ENCODE measurements around the gene UTP18. TPM values are rescaled to one million over a fixed set of nuclear protein-coding genes. Genes with fewer than 3 reads are reported as not detected.
"Not testable (repeated sequence)": the region's sequence is repeated elsewhere in the genome, so short reads cannot be mapped to it uniquely, and the experiment has no call there.

UTP18 gene
- total RNA-seq, 3 donors from 2014 or later (not counting 1 experiment from before 2014, with no cell fraction given) = 33.5 to 40.3 (median 34.6) TPM

- intact Hi-C loops (cut with micrococcal nuclease) = no loop called here
Observed at GRCh38 chr17:51287412-51287811, 27.1 kb downstream of the UTP18 start.

DNA sequence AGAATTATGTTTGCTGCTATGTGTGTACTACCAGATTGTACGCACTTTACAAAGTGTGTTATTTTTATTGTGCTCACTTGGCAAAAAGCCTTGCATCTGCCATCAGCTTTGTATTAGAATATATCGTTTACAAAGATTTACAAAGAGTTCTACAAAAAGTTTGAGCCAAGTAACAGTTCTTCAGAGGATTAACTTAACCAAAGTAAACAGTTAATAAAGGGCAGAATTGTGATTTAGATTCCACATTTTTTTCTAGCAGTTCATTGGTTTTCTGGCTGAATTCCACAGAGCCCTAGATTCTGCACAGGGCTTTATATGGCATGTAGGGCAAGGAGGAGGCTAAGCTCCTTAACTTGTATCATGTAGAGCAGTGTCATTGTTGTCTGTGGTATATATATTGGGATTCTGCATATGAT is 29.4 kb downstream of the UTP18 start:
- H3K4me3 Mint-ChIP-seq = no peak overlapping the region
- H3K36me3 Mint-ChIP-seq = no peaks in the 10 kb centered on the region
- H3K27me3 Mint-ChIP-seq (ENCODE audit: low read depth in 2 of 2) = no peaks in the 10 kb centered on the region
- no peak overlapping the region for H3K27ac ChIP-seq (ENCODE audit: low read length)
- H3K4me3 ChIP-seq (ENCODE audit: low read length) = no peak overlapping the region
- H3K36me3 ChIP-seq (ENCODE audit: control insufficient read depth, insufficient read depth, low read length) = peaks cover 65% of the 10 kb centered on the region
- H3K27ac Mint-ChIP-seq = no peak overlapping the region
- no peak for ATAC-seq
- H3K9me3 ChIP-seq (ENCODE audit: control insufficient read depth, insufficient read depth, low read length) = no peaks in the 10 kb centered on the region
- H3K27me3 ChIP-seq (ENCODE audit: control insufficient read depth, insufficient read depth, low read length) = no peaks in the 10 kb centered on the region
- DNase-seq = no peak
- no peaks in the 10 kb centered on the region for H3K4me1 Mint-ChIP-seq
- intact Hi-C loops (cut with micrococcal nuclease) = no loop called here
- no peaks in the 10 kb centered on the region for H3K9me3 Mint-ChIP-seq
- no peak for TF ChIP-seq CTCF (IDR thresholded peaks at IDR 0.05)
- no peaks in the 10 kb centered on the region for H3K4me1 ChIP-seq (ENCODE audit: control insufficient read depth, insufficient read depth, low read length)
- 90% methylated on average over 2 of the region's 2 CpGs for WGBS (ENCODE audit: insufficient coverage)

More at GRCh38 chr17:51287412-51287811, 27.1 kb downstream of the UTP18 start:
- H3K9me3 Mint-ChIP-seq = no peaks in the 10 kb centered on the region
- peaks cover 66% of the 10 kb centered on the region for H3K36me3 ChIP-seq (ENCODE audit: control insufficient read depth, insufficient read depth, low read length)
- no peak for ATAC-seq
- no peaks in the 10 kb centered on the region for H3K27me3 ChIP-seq (ENCODE audit: control insufficient read depth, insufficient read depth, low read length)
- no peak for TF ChIP-seq CTCF (IDR thresholded peaks at IDR 0.05)
- 100% methylated on average over 1 of the region's 1 CpG for WGBS (ENCODE audit: insufficient coverage)
- no peak for DNase-seq
- peak overlapping the region in 1 of 2 donors; percentile 0 for H3K27ac Mint-ChIP-seq
- no peaks in the 10 kb centered on the region for H3K27me3 Mint-ChIP-seq (ENCODE audit: low read depth in 2 of 2)
- H3K9me3 ChIP-seq (ENCODE audit: control insufficient read depth, insufficient read depth, low read length) = no peaks in the 10 kb centered on the region
- no peak overlapping the region for H3K4me3 ChIP-seq (ENCODE audit: low read length)
- no peaks in the 10 kb centered on the region for H3K4me1 ChIP-seq (ENCODE audit: control insufficient read depth, insufficient read depth, low read length)
- no peaks in the 10 kb centered on the region for H3K36me3 Mint-ChIP-seq
- no peak overlapping the region for H3K27ac ChIP-seq (ENCODE audit: low read length)
- no peaks in the 10 kb centered on the region for H3K4me1 Mint-ChIP-seq
- H3K4me3 Mint-ChIP-seq = no peak overlapping the region

GRCh38 chr17:51294338-51294737 is 34.0 kb downstream of the UTP18 start:
- H3K4me3 ChIP-seq (ENCODE audit: low read length); intact Hi-C loops (cut with micrococcal nuclease); H3K9me3 ChIP-seq (ENCODE audit: control insufficient read depth, insufficient read depth, low read length); ATAC-seq; DNase-seq; H3K9me3 Mint-ChIP-seq; H3K27ac ChIP-seq (ENCODE audit: low read length); H3K36me3 Mint-ChIP-seq; H3K4me1 ChIP-seq (ENCODE audit: control insufficient read depth, insufficient read depth, low read length); H3K4me3 Mint-ChIP-seq; H3K27me3 ChIP-seq (ENCODE audit: control insufficient read depth, insufficient read depth, low read length); H3K27me3 Mint-ChIP-seq (ENCODE audit: low read depth in 2 of 2); H3K27ac Mint-ChIP-seq: not testable (repeated sequence)
- H3K4me1 Mint-ChIP-seq = peaks cover 10 to 13% of the 10 kb centered on the region in 2 donors
- WGBS (ENCODE audit: insufficient coverage) = 100% methylated on average over 1 of the region's 2 CpGs
- H3K36me3 ChIP-seq (ENCODE audit: control insufficient read depth, insufficient read depth, low read length) = peaks cover 46% of the 10 kb centered on the region

GRCh38 chr17:51298508-51299371 is 38.4 kb downstream of the UTP18 start:
- H3K9me3 ChIP-seq (ENCODE audit: control insufficient read depth, insufficient read depth, low read length) = no peaks in the 10 kb centered on the region
- H3K4me3 ChIP-seq (ENCODE audit: low read length) = no peak overlapping the region
- ATAC-seq (no peak), DNase-seq (peak in 1 of 2 donors; percentile 59)
- no peaks in the 10 kb centered on the region for H3K27me3 Mint-ChIP-seq (ENCODE audit: low read depth in 2 of 2)
- no peak overlapping the region for H3K4me3 Mint-ChIP-seq
- peak overlapping the region; percentile 36 for H3K27ac Mint-ChIP-seq
- peaks cover 10 to 13% of the 10 kb centered on the region in 2 donors for H3K4me1 Mint-ChIP-seq
- no peaks in the 10 kb centered on the region for H3K9me3 Mint-ChIP-seq
- H3K4me1 ChIP-seq (ENCODE audit: control insufficient read depth, insufficient read depth, low read length) = no peaks in the 10 kb centered on the region
- peaks cover 22% of the 10 kb centered on the region for H3K36me3 ChIP-seq (ENCODE audit: control insufficient read depth, insufficient read depth, low read length)
- H3K36me3 Mint-ChIP-seq = no peaks in the 10 kb centered on the region
- TF ChIP-seq CTCF (IDR thresholded peaks at IDR 0.05) = no peak
- 79% methylated on average over 7 of the region's 10 CpGs for WGBS (ENCODE audit: insufficient coverage)
- no peaks in the 10 kb centered on the region for H3K27me3 ChIP-seq (ENCODE audit: control insufficient read depth, insufficient read depth, low read length)
- no peak overlapping the region for H3K27ac ChIP-seq (ENCODE audit: low read length)
- intact Hi-C loops (cut with micrococcal nuclease) = no loop called here

All from natural killer cell (primary cell).